NCI-H1436 (cell line): ENCODE results near the gene GPR176.

ENCODE experiments used
- DNase-seq: peaks from one replicate; lab custom pipeline; 2025; lab: John Stamatoyannopoulos, UW

GPR176 gene

DNA sequence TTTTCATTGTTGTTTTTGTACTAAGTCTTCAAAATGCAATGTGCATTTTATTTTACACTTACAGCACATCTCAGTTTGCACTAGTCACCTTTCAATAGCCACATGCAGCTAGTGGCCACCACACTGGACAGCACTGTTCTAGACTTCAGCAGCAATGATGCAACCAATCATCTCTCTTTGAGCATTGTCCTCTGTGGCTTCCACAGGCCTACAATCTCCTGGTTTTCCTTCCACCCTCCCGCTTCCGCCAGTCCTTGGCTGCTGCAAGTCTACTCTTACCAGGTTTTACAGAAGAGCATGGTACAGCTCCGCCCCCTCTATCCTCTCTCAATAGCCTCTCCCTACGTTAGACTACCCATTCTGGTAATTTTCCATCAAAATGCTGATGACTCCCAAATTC is 112.3 kb downstream of the GPR176 start:
- DNase-seq, result no peak

- no peak for DNase-seq
These were observed 116.0 kb downstream of the GPR176 start for GRCh38 chr15:39804026-39804425.

DNA sequence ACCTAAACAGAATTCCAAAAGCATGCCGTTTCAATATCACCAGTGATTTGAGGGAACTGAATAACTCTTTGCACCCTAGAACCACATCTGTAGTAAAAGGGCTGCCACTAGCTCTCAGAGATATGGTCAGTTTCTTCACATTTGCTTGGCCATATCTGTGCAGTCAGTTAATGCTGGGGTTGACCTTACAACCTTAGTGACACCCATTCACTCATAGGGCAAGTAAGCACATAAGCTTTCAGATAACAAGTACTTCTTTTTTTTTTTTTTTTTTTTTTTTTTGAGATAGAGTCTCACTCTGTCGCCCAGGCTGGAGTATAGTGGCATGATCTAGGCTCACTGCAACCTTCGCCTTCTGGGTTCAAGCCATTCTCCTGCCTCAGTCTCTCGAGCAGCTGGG is 117.0 kb downstream of the GPR176 start:
- no peak for DNase-seq

DNA sequence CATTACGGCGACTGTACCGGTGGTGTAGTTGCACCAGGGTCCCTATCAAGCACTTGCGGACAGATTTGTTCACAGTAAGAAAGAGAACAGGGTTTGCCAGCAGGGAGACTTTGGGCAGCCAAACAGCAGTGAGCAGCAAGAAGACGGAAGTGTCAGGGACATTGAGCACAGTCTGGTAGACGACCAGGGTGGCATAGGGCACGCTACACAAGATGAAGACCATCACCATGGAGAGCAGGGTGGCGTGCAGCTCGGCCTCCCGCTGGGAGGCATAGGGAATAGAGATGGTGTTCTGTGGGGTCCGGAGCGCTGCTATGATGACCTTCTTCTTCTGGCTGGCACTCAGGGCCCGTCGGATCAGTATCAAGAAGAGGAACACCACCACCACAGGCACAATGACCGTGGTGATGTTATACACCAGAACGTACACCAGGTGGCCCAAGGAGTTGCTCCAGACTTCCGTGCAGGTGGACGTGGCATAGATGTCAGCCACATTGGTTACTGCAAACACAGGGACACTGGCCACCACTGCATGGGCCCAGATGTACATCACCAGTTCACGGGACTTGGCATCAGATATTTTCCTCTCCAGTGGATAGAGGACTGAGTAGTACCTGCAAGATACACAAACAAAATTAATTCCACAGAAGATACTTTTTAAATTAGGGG is 118.3 kb downstream of the GPR176 start:
- peak; percentile 2 for DNase-seq

GRCh38 chr15:39799552-39800011 is 120.5 kb downstream of the GPR176 start:
- no peak for DNase-seq

DNA sequence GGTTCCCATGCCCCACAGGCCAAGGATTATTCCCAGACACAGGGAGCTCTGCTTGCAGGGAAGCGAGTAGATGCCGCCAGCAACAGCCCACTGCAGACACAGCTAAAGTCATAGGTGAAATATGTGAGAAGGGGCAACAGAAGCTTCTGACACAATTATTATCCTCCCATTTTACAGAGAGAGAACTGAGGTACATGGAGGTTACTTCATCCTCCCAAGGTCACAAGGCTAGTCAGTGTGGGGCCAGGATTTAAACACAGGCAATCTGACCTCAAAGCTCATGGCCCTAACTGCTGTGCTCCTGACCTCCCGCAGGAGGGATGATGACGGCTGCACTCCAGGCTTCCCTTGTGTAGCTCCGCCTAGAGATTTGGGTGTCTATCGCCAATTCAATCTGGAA is 121.7 kb downstream of the GPR176 start:
- no peak for DNase-seq

DNA sequence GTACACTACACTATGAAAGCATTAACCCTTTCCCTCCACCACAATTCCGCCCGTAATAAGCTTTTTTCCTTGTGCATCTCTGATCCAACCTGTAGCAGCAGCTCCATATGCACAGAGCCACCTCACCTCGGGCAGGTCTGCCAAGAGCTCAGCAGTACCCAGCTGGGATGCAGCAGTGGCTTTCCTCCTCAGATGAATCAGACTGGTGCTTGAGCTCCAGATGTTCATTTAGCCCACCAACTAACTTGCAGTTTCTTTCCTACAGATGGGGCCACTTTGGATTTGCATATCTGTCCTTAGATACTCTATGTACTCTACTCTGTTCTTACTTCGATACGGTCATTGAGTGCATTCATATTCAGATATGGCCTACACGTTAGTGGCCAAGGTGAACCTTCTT is 122.7 kb downstream of the GPR176 start:
- DNase-seq, result no peak

GRCh38 chr15:39796601-39797000 is 123.5 kb downstream of the GPR176 start:
- no peak for DNase-seq

DNA sequence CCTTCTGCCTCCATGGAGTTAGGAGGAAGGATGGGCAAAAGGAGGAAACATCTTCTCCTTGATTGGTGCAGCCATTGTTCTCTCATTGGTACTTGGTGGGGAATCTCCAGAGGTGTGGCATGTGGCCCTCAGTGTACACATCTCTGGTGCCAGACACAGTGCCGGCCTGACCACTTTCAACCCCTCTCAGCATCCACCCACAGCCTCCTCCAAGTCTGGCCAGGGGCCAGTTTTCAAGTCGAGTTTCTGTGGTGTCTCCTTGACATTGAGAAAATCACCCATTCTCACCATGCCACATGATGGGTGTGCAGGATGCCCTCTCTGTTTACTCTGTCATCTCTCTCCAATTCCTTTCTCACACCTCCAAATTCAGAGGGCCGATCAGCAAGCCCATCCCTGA is 124.6 kb downstream of the GPR176 start:
- no peak for DNase-seq

DNA sequence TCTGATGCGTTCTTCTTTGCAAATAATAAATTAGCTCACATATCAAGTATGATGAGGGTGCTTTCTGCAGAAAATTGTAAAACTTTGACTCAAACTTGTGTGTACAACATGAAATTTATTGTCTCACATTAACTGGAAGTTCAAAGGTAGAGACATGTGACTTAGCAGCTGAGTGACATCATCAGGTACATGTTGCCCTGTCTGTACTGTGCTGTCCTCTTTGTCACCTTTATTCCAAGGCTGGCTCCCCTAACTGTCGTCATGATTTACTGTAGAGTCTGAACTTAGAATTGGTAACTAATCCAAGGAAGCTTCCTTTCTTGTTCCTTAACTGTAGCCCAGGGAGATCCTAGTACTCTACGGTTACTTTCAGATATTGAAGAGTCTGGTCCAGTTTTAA is 125.1 kb downstream of the GPR176 start:
- no peak for DNase-seq

- no peak for DNase-seq
These were observed 126.1 kb downstream of the GPR176 start for GRCh38 chr15:39793923-39794322.

GRCh38 chr15:39792844-39793335 is 127.2 kb downstream of the GPR176 start:
- DNase-seq, result no peak

DNA sequence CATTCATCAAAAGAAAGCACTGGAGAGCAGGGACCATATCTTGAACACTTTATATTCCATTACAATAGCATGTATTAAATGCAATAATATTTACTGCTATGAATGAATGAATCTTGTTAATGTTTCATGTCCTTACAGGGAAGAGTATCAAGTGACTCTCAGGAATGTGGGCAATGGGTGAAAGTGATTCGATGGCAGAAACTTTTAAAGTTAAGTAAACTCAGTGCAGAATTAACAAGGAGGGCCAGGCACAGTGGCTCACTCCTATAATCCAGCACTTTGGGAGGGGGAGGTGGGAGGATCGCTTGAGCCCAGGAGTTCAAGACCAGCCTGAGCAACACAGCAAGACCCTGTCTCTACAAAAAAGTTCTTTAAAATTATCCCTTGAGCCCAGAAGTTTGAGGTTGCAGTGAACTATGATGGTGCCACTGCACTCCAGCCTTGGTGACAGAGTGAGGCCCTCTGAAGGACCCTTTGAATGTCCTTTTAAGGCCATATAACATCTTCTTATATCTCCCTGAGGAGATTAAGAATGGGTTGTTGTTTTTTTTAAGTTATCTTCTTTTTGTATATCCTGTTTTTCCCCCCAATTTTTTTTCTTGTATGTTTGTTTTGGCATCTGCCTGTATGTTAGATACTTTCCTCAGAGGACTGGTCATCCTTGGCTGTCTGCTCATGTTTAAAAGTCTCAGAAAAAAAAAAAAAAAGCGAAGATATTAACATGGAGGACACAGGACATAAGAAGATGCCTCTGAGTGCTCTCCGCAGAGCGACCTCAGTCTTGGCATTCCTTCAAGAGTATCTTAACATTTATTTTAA is 127.8 kb downstream of the GPR176 start:
- no peak for DNase-seq

DNA sequence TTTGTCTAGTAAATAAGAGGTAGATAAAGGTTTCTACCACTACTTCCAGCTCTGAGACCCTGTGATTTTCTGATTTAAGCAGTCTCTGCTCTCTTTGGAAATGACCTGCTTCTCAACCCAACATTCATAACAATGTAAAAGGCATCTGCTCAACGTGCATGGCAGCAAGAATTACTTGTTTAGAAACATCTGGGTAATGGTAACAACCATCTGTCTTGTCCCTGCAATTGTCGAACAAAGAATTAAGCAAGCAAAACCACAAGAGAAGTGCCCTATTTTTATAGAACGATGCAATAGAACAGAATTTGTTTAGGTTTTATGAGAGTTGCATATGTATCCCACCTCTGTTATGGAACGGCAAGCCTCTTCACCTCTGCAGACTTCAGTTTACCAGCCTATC is 130.3 kb downstream of the GPR176 start:
- no peak for DNase-seq

- DNase-seq, result no peak
These were observed 131.1 kb downstream of the GPR176 start for GRCh38 chr15:39788800-39789565.

DNA sequence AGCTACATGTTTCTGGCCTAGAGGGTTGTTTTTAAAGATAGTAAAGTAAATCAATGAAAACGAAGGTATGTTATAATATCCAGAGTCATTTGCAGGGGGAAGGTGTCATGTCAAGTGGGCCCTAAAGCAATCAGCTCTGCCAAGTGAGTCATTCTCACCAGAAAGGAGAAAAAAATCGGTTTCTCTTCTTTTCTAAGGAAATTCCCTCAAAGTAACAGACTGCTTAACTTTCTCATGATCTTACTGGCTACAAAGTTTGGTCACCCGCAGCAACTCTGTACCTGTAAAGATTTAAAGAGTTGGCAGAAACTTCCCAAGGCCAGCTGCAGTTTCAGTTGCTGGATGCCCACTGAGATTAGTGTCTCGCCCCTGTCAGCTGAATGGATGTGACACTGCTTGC is 132.0 kb downstream of the GPR176 start:
- no peak for DNase-seq

DNA sequence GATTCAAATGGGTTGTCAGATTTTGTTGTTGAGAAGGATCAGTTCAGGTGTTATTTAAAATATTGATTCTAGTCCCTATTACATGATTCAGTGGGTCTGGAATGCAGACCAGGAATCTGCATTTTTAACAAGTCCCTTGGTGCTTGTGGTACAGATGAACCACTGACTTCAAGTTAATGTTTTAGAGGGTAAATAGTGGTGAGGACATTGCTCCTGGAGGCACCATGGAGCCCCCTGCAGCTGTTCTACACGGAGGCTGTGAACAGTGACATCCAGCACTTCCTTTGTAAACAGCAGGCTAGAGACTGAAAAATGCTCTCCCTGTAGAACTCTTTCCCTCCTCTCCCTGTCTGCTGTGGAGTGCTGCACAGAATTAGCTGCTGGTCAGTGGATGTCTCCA is 132.6 kb downstream of the GPR176 start:
- DNase-seq, result no peak

DNA sequence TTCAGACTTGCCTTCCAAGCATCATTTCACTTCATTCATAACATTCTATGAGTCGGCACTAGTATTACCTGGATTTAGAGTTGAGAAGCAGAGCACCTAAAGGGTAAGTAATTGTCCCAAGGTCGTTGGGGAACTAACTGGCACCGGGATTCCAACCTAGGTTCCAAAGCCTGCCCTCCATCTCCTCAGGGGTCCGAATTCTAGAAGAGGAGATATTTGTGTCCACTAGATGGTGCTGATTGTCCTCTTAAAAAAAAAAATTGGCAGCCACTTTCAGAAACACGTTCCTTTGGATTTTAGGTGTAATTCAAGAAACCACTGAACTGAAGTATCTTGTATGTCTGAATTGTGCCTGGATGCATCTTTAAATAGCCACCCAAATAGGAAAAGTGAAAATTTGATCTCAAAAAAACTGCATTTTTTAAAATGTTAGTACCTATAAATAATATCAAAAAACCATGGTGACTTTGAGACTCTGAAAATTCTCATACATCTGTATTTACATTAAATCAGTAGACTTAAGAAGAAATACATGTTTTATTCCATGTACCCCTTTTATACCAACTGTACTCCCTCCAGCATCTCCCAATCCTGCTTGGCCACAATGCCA is 133.5 kb downstream of the GPR176 start:
- DNase-seq, result peak; percentile 33

DNA sequence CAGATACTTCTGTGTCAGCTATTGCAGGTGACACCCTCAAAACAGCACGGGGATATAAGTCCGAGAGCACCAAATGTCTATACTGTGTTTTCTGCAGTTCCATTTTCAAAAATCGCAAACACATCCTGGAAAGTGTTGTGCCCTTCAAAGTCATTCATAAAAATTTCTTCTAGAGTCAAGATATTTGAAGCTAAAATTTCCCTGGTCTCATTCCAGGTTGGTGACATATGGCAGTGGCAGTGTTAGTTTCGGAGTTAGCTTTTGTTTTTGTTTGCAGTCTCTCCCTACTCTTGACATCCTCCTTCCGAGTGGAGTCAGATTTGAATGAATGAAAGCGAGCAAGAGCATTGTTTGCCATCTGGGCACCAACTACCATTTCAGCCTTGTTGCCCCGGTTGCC is 134.2 kb downstream of the GPR176 start:
- no peak for DNase-seq

DNA sequence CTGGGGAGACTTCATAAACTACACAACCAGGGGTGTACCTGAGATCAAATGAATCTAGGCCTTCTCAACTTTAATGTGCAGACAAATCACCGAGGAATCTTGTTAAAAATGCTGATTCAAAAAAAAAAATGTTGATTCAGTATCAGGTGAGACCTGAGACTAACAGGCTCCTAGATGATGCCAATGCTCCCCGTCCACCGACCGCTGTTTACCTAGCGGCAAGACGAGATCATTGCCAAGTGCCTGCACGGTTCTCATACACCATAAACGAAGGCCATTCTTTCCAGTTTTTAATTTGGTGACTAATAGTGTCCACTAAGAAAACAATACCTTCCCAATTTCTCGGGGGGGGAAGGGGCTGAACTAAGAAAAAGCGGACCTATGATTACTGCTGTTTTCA is 134.9 kb downstream of the GPR176 start:
- no peak for DNase-seq

- DNase-seq, result no peak
These were observed 135.4 kb downstream of the GPR176 start for GRCh38 chr15:39784638-39785037.

DNA sequence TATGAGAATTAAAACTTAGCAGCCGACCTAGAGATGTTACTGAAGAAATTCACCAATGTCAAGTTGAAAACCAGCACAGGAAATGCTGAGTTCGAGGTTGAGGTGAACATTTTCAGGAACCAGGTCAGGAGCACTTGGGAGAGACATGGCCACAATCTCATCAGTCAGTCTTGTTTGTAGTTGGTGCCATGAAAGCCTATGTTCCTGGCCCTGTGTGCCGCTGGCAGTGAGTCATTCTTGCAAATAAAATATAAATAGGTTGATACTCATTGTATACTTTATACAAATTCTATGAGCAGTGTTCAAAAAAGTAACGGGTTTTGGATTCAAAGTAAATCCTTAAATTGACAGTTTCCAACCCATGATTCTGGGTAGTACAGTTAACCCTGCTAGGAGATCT is 135.9 kb downstream of the GPR176 start:
- DNase-seq, result no peak
